ENCODE measurements around the gene SUSD1. TPM values are rescaled to one million over a fixed set of nuclear protein-coding genes. Genes with fewer than 3 reads are reported as not detected.

Gene SUSD1
- total RNA-seq, 4 donors from 2014 or later: 1.6 to 8.2 (median 4.4) TPM

DNA sequence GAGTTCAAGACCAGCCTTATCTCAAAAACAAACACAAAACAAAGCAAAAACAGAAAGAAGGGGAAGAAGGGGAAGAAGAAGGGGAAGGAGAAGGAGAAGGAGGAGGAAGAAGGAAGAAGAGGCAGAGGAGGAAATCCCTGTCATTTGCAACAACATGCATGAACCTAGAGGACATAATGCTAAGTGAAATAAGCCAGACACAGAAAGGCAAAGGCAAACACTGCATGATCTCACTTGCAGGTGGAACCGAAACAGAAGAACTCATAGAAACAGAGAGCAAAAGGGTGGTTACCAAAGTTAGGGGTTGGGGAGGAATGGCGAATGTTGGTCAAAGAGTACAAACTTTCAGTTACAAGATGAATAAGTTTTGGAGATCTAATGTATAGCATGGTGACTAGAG, 143.1 kb downstream of the SUSD1 start:
- Histone ChIP-seq H3K27ac (no peak overlapping the region), H3K4me3 (no peak overlapping the region), H3K4me1 (peaks cover 5% of the 10 kb centered on the region), H3K9me3 (no peaks in the 10 kb centered on the region), H3K27me3 (no peaks in the 10 kb centered on the region), H3K36me3 (no peaks in the 10 kb centered on the region)
- DNase-seq (ENCODE audit: low spot score in 2 of 2): no peak
- TF ChIP-seq POLR2AphosphoS5 (IDR thresholded peaks at IDR 0.05) (no peak), EP300 (IDR thresholded peaks at IDR 0.05) (no peak), CTCF (IDR thresholded peaks at IDR 0.05) (no peak), POLR2A (IDR thresholded peaks at IDR 0.05) (no peak)
- 96% methylated on average over 2 of the region's 2 CpGs for WGBS

- H3K4me3 ChIP-seq: no peak overlapping the region
- no peaks in the 10 kb centered on the region for H3K9me3 ChIP-seq
- no peak for TF ChIP-seq CTCF (IDR thresholded peaks at IDR 0.05)
- no peak for TF ChIP-seq POLR2AphosphoS5 (IDR thresholded peaks at IDR 0.05)
- TF ChIP-seq POLR2A (IDR thresholded peaks at IDR 0.05): no peak
- TF ChIP-seq EP300 (IDR thresholded peaks at IDR 0.05): no peak
- H3K27ac ChIP-seq: no peak overlapping the region
- 69% methylated on average over 3 of the region's 3 CpGs for WGBS
- no peaks in the 10 kb centered on the region for H3K27me3 ChIP-seq
- no peaks in the 10 kb centered on the region for H3K36me3 ChIP-seq
- DNase-seq (ENCODE audit: low spot score in 2 of 2): no peak
- H3K4me1 ChIP-seq: peaks cover 5% of the 10 kb centered on the region
Measured at GRCh38 chr9:112031400-112031799, 143.7 kb downstream of the SUSD1 start.

DNA sequence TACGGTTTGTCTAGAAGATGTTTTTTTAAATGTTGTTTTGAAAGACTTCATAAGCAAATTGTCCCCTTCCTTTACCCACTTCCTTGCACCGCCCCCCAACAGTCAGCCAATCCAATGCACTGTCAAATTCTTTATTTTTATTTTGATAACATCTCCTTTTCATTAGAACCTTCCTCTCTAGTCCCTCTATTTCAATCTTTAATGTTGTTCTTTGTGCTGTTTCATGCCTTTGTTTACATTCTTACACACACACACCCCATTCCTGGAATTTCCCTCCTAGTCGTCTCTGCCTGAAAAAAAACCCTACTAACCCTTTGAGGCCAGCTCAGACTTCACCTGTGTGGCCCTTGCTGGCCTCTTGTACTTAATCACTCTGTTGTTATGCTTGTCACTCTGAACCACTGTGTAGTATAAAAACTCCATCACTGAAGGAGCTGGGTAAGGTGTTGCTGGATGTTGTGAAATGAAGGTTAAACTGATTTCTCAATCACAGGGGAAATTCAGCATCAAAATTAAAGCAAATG, 145.1 kb downstream of the SUSD1 start:
- Histone ChIP-seq H3K36me3 (no peaks in the 10 kb centered on the region), H3K9me3 (no peaks in the 10 kb centered on the region), H3K27me3 (no peaks in the 10 kb centered on the region), H3K27ac (no peak overlapping the region), H3K4me3 (no peak overlapping the region), H3K4me1 (peaks cover 5% of the 10 kb centered on the region)
- DNase-seq (ENCODE audit: low spot score in 2 of 2): no peak
- 48% methylated on average over 3 of the region's 3 CpGs for WGBS
- TF ChIP-seq POLR2AphosphoS5 (IDR thresholded peaks at IDR 0.05) (no peak), EP300 (IDR thresholded peaks at IDR 0.05) (no peak), CTCF (IDR thresholded peaks at IDR 0.05) (no peak), POLR2A (IDR thresholded peaks at IDR 0.05) (no peak)

DNA sequence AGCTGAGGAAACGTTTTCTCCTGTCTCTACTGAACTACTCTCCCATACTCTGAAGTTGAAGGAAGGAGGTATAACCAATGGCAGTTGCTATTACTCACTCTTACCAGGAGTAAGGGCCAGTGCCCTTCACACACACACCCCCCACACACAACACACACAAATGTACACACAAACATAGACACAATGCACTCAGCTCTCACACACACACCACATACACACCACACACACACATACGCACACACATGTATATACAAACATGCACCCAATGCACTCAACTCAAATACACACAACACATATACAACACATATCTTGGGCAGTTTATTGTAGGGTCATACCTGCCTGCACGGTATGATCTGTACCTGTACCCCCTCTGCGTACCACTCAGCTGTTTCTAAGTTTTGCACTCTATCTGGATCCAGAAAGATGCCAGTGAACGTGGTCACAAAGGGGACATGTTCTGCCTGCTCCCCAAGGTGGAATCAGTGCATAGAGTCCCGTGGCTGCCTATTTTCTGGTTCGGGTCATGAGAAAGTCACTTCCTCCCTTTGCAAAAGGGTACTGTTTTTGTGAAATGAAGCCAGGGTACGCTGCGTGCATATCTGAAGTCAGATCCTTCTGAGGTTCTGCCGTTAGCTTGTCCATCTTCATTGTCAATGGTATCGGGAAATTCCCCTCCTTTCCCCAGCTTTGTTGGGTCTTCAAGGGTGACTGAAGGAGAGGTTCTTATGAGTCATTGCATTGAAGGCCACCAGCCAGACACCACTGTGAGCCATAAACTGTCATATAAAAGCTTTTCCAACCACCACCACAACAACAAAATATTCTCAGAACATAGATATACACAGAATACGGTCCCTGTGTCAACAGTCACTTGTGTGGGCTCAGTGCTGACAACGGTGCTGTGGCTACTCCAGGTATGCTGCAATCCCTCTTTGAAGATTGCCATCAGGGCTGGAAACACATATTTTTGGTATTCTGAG, 146.6 kb downstream of the SUSD1 start:
- Histone ChIP-seq H3K9me3 (no peaks in the 10 kb centered on the region), H3K27me3 (no peaks in the 10 kb centered on the region), H3K36me3 (no peaks in the 10 kb centered on the region), H3K4me1 (peaks cover 5% of the 10 kb centered on the region), H3K27ac (no peak overlapping the region), H3K4me3 (no peak overlapping the region)
- no peak for TF ChIP-seq CTCF (IDR thresholded peaks at IDR 0.05)
- no peak for DNase-seq (ENCODE audit: low spot score in 2 of 2)
- WGBS: 85% methylated on average over 13 of the region's 13 CpGs

- no peak overlapping the region for H3K4me3 ChIP-seq
- no peak for DNase-seq (ENCODE audit: low spot score in 2 of 2)
- no peak for TF ChIP-seq POLR2AphosphoS5 (IDR thresholded peaks at IDR 0.05)
- TF ChIP-seq CTCF (IDR thresholded peaks at IDR 0.05): no peak
- TF ChIP-seq EP300 (IDR thresholded peaks at IDR 0.05): no peak
- TF ChIP-seq POLR2A (IDR thresholded peaks at IDR 0.05): no peak
- H3K36me3 ChIP-seq: no peaks in the 10 kb centered on the region
- no peak overlapping the region for H3K27ac ChIP-seq
- peaks cover 13% of the 10 kb centered on the region for H3K4me1 ChIP-seq
- H3K27me3 ChIP-seq: no peaks in the 10 kb centered on the region
- 93% methylated on average over 3 of the region's 3 CpGs for WGBS
- no peaks in the 10 kb centered on the region for H3K9me3 ChIP-seq
Measured at GRCh38 chr9:112025850-112026249, 149.2 kb downstream of the SUSD1 start.
